Dermis lymphatic vessel endothelial cell (primary cell): ENCODE results near the gene PRKAR2B. TPM values are rescaled to one million over a fixed set of nuclear protein-coding genes. Genes with fewer than 3 reads are reported as not detected.

Experiments used
- total RNA-seq: library from RNA; depleted of rRNA; stranded (reverse); fragments of >200 nt; gene quantifications from 2 replicates; pipeline ENCODE4 v1.2.1, GENCODE V29; 2014

PRKAR2B gene
- total RNA-seq = 12.6 and 16.0 TPM in 2 replicates

GRCh38 chr7:107044347-107045194 lies at the start of gene PRKAR2B:
TSS of gene PRKAR2B (plus strand) at chr7:107044705. CDS start at chr7:107044908, 203 bp downstream.

GRCh38 chr7:107168233-107169119 lies 124.0 kb downstream of the PRKAR2B start, which contains the start of gene HBP1:
TSS of gene HBP1 (plus strand) at chr7:107169003. CDS start at chr7:107179894, 10,891 bp downstream.

Other genes starting within 250 kb of the PRKAR2B start
- gene PIK3CG, start 179.4 kb upstream of the PRKAR2B start, total RNA-seq = 2.0 and 6.8 TPM in 2 replicates
- gene HBP1, start 124.3 kb downstream of the PRKAR2B start, total RNA-seq = 248 and 253 TPM in 2 replicates